T-helper 2 cell treated with Interferon-gamma antibody and Interleukin-4, amounts not matched to agents 5 μg/mL and 100 μg/mL, for 36 hours (primary cell): ENCODE data around the gene CLEC10A.

Source experiments
- DNase-seq: peaks from one replicate; pipeline ENCODE4 v3.0.0; 2021; ENCODE audit warnings: low spot score
- H3K27ac Mint-ChIP-seq: one replicate; pipeline ENCODE4 v1.8.0; 2021; ENCODE audit warnings: mild to moderate bottlenecking, mixed read lengths
- H3K27me3 Mint-ChIP-seq: one replicate; pipeline ENCODE4 v1.8.0; 2021; ENCODE audit warnings: low read depth, mixed read lengths
- H3K36me3 Mint-ChIP-seq: one replicate; pipeline ENCODE4 v1.8.0; 2021; ENCODE audit warnings: low read depth, mixed read lengths
- H3K4me1 Mint-ChIP-seq: one replicate; pipeline ENCODE4 v1.8.0; 2021; ENCODE audit warnings: low read depth, mixed read lengths
- H3K4me3 Mint-ChIP-seq: one replicate; pipeline ENCODE4 v1.8.0; 2022; ENCODE audit warnings: mild to moderate bottlenecking, moderate library complexity, mixed read lengths
- H3K9me3 Mint-ChIP-seq: one replicate; pipeline ENCODE4 v1.8.0; 2021; ENCODE audit warnings: mixed read lengths

Gene CLEC10A

DNA sequence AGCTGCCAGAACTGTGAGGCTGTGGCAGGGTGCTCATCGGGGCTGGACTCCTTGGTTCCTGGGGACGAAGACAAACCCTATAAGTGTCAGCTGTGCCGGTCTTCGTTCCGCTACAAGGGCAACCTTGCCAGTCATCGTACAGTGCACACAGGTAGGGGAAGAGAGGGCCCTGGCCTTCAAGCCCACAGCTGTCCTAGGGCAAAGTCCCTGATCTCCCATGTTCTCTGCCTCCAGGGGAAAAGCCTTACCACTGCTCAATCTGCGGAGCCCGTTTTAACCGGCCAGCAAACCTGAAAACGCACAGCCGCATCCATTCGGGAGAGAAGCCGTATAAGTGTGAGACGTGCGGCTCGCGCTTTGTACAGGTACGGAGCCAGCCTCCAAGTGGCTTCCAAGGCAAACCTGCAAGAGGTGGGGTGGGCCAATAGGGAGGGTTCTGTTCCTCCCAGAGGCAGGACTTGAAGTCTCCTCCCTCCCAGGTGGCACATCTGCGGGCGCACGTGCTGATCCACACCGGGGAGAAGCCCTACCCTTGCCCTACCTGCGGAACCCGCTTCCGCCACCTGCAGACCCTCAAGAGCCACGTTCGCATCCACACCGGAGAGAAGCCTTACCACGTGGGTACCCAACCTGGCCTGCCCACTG, 53.5 kb downstream of the CLEC10A start:
- no peak overlapping the region for H3K27ac Mint-ChIP-seq
- no peak for DNase-seq

DNA sequence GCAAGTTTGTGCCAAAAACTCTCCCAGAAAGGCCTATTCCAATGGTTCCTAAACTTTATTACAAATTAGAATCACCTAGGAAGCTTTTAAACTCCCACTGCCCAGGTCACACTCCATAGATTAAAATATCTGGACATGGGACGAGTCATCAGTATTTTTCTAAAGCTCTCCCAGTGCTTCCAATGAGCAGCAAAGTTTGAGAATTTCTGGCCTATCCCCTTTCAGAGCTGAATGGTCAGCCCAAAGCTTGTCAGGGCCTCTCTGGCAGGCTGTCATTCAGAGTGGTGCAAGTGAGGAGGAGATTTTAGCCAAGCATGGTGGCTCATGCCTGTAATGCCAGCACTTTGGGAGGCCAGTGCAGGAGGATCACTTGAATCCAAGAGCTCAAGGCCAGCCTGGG, 54.8 kb downstream of the CLEC10A start:
- H3K27me3 Mint-ChIP-seq = no peaks in the 10 kb centered on the region
- no peaks in the 10 kb centered on the region for H3K9me3 Mint-ChIP-seq
- H3K4me3 Mint-ChIP-seq = no peak overlapping the region
- peaks cover 44% of the 10 kb centered on the region for H3K4me1 Mint-ChIP-seq
- no peak for DNase-seq
- no peak overlapping the region for H3K27ac Mint-ChIP-seq
- H3K36me3 Mint-ChIP-seq = no peaks in the 10 kb centered on the region

More for the DNA sequence above, 53.5 kb downstream of the CLEC10A start:
- peaks cover 40% of the 10 kb centered on the region for H3K4me1 Mint-ChIP-seq
- H3K4me3 Mint-ChIP-seq = no peak overlapping the region
- H3K27me3 Mint-ChIP-seq = no peaks in the 10 kb centered on the region
- no peaks in the 10 kb centered on the region for H3K36me3 Mint-ChIP-seq
- no peaks in the 10 kb centered on the region for H3K9me3 Mint-ChIP-seq
